ENCODE data around the gene ARHGAP22.

GRCh38 chr10:48652344-48652743, 47.5 kb upstream of the ARHGAP22 start:
- no peak for TF ChIP-seq CTCF (conservative IDR thresholded peaks at IDR 0.05 in 1 of 2, IDR thresholded peaks at IDR 0.05 in 1 of 2; ENCODE audit: extremely low read depth in 1 of 2, insufficient read depth in 1 of 2, low read depth in 1 of 2, low read length in 2 of 2)
- no peak for TF ChIP-seq EZH2 (IDR thresholded peaks at IDR 0.05; ENCODE audit: borderline replicate concordance, low read length)
